ENCODE measurements around the gene MAD2L1.
A peak's percentile ranks its signal among the peaks of the same experiment; 100 is the strongest.
"Not testable (repeated sequence)": the region's sequence is repeated elsewhere in the genome, so short reads cannot be mapped to it uniquely, and the experiment has no call there.

Gene MAD2L1

GRCh38 chr4:120078216-120078615 lies 11.6 kb upstream of the MAD2L1 start:
- no peaks in the 10 kb centered on the region for H3K4me1 Mint-ChIP-seq (ENCODE audit: low read depth)
- no peaks in the 10 kb centered on the region for H3K9me3 Mint-ChIP-seq
- no peak for DNase-seq (ENCODE audit: low spot score)
- no peak overlapping the region for H3K27ac Mint-ChIP-seq
- no peak overlapping the region for H3K4me3 Mint-ChIP-seq
- no peaks in the 10 kb centered on the region for H3K36me3 Mint-ChIP-seq (ENCODE audit: low read depth)
- H3K27me3 Mint-ChIP-seq (ENCODE audit: low read depth): peaks cover 8% of the 10 kb centered on the region

DNA sequence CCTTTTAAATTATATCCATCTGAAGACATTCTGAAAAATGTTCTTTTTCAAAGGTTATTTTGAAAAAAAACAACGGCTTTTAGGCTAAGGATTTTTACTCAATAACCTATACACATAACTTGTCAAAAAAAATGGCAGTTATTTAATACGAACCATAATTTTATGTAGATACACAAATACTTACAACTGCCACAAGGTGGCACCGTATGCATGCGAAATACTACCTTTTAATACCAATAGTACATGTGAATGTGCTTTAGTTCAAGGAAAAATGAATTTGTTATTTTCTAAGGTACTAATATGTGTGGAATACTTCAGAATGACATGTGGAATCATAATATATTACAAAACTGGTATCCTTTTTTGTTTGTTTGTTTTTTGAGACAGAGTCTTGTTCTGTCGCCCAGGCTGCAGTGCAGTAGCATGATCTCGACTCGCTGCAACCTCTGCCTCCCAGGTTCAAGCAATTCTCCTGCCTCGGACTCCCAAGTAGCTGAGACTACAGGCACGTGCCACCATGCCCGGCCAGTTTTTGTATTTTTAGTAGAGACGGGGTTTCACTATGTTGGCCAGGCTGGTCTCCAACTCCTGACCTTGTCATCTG lies 4.6 kb upstream of the MAD2L1 start:
- Mint-ChIP-seq H3K4me1 (ENCODE audit: low read depth) (peaks cover 25% of the 10 kb centered on the region), H3K4me3 (no peak overlapping the region), H3K27me3 (ENCODE audit: low read depth) (peaks cover 2% of the 10 kb centered on the region), H3K27ac (no peak overlapping the region), H3K9me3 (no peaks in the 10 kb centered on the region), H3K36me3 (ENCODE audit: low read depth) (peaks cover 4% of the 10 kb centered on the region)
- DNase-seq (ENCODE audit: low spot score): peak; percentile 23

DNA sequence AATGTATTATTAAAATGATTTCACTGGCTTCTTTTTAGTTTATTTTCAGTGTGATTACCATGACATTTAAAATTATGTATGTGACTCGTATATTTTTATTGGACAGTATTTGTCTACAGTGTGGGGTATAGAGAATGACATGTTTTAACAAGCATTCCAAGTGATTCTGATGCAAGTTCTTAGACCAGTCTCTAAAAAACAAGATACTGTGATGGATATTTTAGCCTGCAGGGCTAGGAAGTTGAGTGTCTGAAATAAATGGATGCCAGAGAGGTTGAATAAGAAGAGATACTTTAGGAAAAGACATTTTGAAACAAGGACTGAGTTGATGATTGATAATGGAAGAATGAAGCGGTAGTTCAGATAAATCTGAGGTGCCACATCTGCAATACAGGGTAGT lies 3.5 kb upstream of the MAD2L1 start:
- H3K9me3 Mint-ChIP-seq: no peaks in the 10 kb centered on the region
- H3K27ac Mint-ChIP-seq: no peak overlapping the region
- DNase-seq (ENCODE audit: low spot score): no peak
- H3K36me3 Mint-ChIP-seq (ENCODE audit: low read depth): peaks cover 8% of the 10 kb centered on the region
- peaks cover 25% of the 10 kb centered on the region for H3K4me1 Mint-ChIP-seq (ENCODE audit: low read depth)
- no peaks in the 10 kb centered on the region for H3K27me3 Mint-ChIP-seq (ENCODE audit: low read depth)
- peak overlapping the region; percentile 1 for H3K4me3 Mint-ChIP-seq

DNA sequence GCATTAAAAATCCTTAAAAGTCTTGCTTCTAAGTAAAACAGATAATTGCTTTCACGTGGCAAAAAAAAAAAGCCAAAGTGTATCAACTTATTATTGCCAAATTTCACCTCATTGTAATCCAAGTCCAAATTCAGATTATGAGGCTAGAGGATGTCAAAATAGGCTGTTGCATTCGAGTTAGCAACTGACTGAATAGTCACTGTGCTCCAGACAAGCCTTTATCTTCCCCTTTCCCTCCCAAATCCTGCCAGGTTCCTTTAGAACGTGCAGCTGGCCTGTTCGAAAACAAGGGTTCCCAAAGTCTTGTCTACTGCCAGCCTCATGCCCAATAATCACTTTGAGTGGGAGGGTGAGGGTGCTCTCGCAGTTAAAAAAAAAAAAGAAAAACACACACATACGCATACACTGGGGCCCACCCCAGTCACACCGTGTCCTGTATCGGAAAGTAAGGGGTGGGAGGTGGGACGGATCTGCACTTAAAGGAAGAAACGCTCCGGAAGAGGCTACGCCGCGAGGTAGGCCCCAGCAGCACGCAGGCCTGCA lies 603 bp downstream of the MAD2L1 start:
- peak overlapping the region; percentile 99 for H3K27ac Mint-ChIP-seq
- H3K4me1 Mint-ChIP-seq (ENCODE audit: low read depth): peaks cover 50% of the 10 kb centered on the region
- DNase-seq (ENCODE audit: low spot score): no peak
- peak overlapping the region; percentile 96 for H3K4me3 Mint-ChIP-seq
- no peaks in the 10 kb centered on the region for H3K27me3 Mint-ChIP-seq (ENCODE audit: low read depth)
- H3K36me3 Mint-ChIP-seq (ENCODE audit: low read depth): peaks cover 34% of the 10 kb centered on the region
- no peaks in the 10 kb centered on the region for H3K9me3 Mint-ChIP-seq

DNA sequence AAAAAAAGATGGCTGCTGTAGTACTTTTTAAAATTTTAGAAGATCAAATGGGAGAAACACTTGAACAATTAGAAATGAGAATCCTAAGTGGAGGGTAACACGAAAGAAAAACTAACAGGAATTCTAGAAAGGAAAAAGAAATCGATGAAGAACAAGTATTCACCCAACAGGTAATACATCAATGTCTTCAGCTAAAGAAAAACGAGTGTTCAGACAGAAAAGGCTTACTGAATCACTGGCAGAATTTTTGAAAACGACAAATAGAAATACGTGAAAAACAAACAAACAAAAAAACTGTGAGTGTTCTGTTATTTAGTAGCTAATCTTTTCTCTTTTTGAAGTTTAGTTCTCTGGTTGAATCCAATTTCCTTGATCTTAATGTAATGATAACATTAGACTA lies 1.8 kb downstream of the MAD2L1 start:
- DNase-seq (ENCODE audit: low spot score): no peak
- Mint-ChIP-seq H3K4me3 (peak overlapping the region; percentile 96), H3K36me3 (ENCODE audit: low read depth) (peaks cover 43% of the 10 kb centered on the region), H3K27me3 (ENCODE audit: low read depth) (no peaks in the 10 kb centered on the region), H3K4me1 (ENCODE audit: low read depth) (peaks cover 53% of the 10 kb centered on the region), H3K9me3 (no peaks in the 10 kb centered on the region), H3K27ac (peak overlapping the region; percentile 66)

GRCh38 chr4:120063711-120064110 lies 2.9 kb downstream of the MAD2L1 start:
- not testable (repeated sequence) for DNase-seq (ENCODE audit: low spot score); H3K27me3 Mint-ChIP-seq (ENCODE audit: low read depth); H3K9me3 Mint-ChIP-seq
- Mint-ChIP-seq H3K4me1 (ENCODE audit: low read depth) (peaks cover 46% of the 10 kb centered on the region), H3K4me3 (peak overlapping the region; percentile 96), H3K36me3 (ENCODE audit: low read depth) (peaks cover 52% of the 10 kb centered on the region), H3K27ac (peak overlapping the region; percentile 58)

DNA sequence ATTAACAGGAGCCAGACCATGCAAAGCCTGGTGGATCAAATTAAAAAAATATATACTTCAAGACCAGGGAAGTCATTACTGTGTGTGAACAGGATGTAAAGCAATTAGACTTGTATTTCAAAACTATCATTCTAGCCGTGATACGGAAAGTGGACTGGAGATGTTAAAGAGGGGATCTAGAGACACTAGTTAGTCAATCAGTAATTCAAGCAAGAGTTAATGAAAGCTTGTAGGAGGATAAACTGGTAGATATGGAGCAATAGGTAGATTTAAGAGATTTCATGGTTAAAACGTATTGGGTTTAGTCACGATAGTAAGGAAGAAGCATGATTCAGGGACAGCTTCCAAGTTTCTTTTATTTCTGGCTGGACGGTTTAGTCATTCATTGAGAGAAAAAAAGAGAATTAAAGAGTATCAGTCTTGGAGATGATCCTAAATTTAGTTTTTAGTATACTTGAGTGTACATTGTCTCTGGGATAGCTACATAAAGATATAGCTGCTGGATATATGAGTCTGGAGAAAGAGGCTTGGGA lies 3.9 kb downstream of the MAD2L1 start:
- no peaks in the 10 kb centered on the region for H3K9me3 Mint-ChIP-seq
- no peak for DNase-seq (ENCODE audit: low spot score)
- peaks cover 36% of the 10 kb centered on the region for H3K4me1 Mint-ChIP-seq (ENCODE audit: low read depth)
- peak overlapping the region; percentile 96 for H3K4me3 Mint-ChIP-seq
- H3K27ac Mint-ChIP-seq: peak overlapping the region; percentile 58
- peaks cover 58% of the 10 kb centered on the region for H3K36me3 Mint-ChIP-seq (ENCODE audit: low read depth)
- no peaks in the 10 kb centered on the region for H3K27me3 Mint-ChIP-seq (ENCODE audit: low read depth)

DNA sequence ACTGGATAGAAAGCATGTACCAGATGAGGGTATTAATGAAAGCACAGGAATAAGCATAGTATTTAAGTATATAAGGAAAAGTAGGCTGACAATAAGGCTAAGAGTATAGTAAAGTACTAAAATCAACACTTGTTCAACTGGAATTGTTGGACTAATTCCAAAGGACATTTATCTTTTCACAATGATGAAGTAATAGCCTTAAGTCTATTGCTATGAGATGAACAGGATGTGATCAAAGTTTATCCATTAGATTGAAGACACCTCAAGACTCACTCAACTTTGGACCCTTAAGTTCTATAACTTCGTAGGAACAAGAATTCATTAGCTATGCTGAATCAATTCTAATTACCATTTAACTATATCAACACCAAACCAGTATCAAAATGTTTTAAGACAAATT lies 7.6 kb downstream of the MAD2L1 start:
- H3K36me3 Mint-ChIP-seq (ENCODE audit: low read depth): peaks cover 44% of the 10 kb centered on the region

DNA sequence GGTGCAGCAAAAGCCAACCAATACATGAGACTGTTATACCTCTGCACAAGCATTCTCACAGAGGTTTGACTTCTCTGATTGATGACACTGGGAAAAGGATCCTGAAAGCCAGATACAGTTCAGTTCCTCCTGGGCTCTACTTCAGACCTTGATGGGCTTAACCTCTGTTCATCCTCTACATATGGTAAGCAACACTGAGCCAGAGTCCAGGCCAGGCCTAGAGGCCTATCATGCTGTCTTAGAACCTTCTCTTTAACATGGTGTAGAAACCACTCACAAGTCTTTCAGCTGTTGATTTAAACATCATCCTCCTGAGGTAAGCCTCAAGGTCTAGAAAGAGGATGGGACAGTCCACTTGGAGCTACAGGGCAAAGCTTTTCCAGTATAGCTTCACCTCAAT lies 9.2 kb downstream of the MAD2L1 start:
- H3K27ac Mint-ChIP-seq: no peak overlapping the region
- DNase-seq (ENCODE audit: low spot score): no peak

More for the DNA sequence above, 7.6 kb downstream of the MAD2L1 start:
- H3K27me3 Mint-ChIP-seq (ENCODE audit: low read depth): no peaks in the 10 kb centered on the region
- peaks cover 27% of the 10 kb centered on the region for H3K4me1 Mint-ChIP-seq (ENCODE audit: low read depth)
- no peaks in the 10 kb centered on the region for H3K9me3 Mint-ChIP-seq
- H3K4me3 Mint-ChIP-seq: no peak overlapping the region
- no peak for DNase-seq (ENCODE audit: low spot score)
- H3K27ac Mint-ChIP-seq: no peak overlapping the region

DNA sequence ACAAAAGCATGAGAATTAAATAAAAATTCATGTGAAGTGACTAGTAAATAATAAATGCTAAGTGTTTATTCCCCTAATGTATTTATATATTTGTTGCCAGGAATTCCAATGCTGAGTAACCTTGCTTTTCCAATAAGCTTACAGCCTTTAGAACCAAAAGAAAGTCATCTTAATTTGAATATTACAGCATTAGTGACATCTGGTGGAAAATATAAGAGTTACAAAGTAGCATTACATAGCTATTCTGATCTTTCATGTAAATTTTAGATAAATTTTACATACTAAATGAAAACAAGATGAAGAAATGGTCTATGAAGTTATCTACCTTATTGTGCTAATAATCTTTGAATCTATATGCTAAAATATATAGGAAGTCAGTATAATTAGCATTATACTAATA lies 10.4 kb downstream of the MAD2L1 start:
- no peaks in the 10 kb centered on the region for H3K9me3 Mint-ChIP-seq
- peaks cover 10% of the 10 kb centered on the region for H3K4me1 Mint-ChIP-seq (ENCODE audit: low read depth)
- H3K36me3 Mint-ChIP-seq (ENCODE audit: low read depth): peaks cover 28% of the 10 kb centered on the region
- no peak overlapping the region for H3K4me3 Mint-ChIP-seq
- DNase-seq (ENCODE audit: low spot score): no peak
- no peak overlapping the region for H3K27ac Mint-ChIP-seq
- no peaks in the 10 kb centered on the region for H3K27me3 Mint-ChIP-seq (ENCODE audit: low read depth)

More for the DNA sequence above, 9.2 kb downstream of the MAD2L1 start:
- no peaks in the 10 kb centered on the region for H3K9me3 Mint-ChIP-seq
- peaks cover 34% of the 10 kb centered on the region for H3K36me3 Mint-ChIP-seq (ENCODE audit: low read depth)
- no peak overlapping the region for H3K4me3 Mint-ChIP-seq
- H3K27me3 Mint-ChIP-seq (ENCODE audit: low read depth): no peaks in the 10 kb centered on the region
- H3K4me1 Mint-ChIP-seq (ENCODE audit: low read depth): peaks cover 16% of the 10 kb centered on the region

- H3K4me1 Mint-ChIP-seq (ENCODE audit: low read depth): peaks cover 8% of the 10 kb centered on the region
- no peaks in the 10 kb centered on the region for H3K9me3 Mint-ChIP-seq
- DNase-seq (ENCODE audit: low spot score): no peak
- peaks cover 25% of the 10 kb centered on the region for H3K36me3 Mint-ChIP-seq (ENCODE audit: low read depth)
- no peaks in the 10 kb centered on the region for H3K27me3 Mint-ChIP-seq (ENCODE audit: low read depth)
- H3K27ac Mint-ChIP-seq: no peak overlapping the region
- no peak overlapping the region for H3K4me3 Mint-ChIP-seq
Observed at GRCh38 chr4:120055795-120056194, 10.9 kb downstream of the MAD2L1 start.

DNA sequence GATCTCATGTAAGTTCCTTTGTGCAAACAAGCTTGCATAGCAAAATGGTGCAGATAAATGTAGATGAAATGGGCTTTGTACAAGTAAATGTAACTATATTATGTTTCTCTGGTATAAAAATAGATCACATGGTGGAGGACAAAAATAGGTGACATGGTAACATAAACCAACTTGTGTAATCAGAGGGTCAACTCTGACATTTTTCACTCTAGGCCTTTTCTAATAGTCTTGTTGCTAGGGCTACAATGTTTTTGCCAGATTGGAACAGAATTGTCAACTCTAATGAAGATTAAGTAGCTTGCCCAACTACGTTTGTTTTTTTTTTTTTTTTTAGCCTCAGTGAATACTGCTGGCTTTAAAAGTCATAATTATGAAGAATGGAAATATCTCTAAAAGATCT lies 11.5 kb downstream of the MAD2L1 start:
- H3K36me3 Mint-ChIP-seq (ENCODE audit: low read depth): peaks cover 22% of the 10 kb centered on the region
- H3K27me3 Mint-ChIP-seq (ENCODE audit: low read depth): no peaks in the 10 kb centered on the region
- no peak overlapping the region for H3K27ac Mint-ChIP-seq
- H3K4me3 Mint-ChIP-seq: no peak overlapping the region
- H3K4me1 Mint-ChIP-seq (ENCODE audit: low read depth): peaks cover 6% of the 10 kb centered on the region
- no peaks in the 10 kb centered on the region for H3K9me3 Mint-ChIP-seq
- DNase-seq (ENCODE audit: low spot score): no peak

DNA sequence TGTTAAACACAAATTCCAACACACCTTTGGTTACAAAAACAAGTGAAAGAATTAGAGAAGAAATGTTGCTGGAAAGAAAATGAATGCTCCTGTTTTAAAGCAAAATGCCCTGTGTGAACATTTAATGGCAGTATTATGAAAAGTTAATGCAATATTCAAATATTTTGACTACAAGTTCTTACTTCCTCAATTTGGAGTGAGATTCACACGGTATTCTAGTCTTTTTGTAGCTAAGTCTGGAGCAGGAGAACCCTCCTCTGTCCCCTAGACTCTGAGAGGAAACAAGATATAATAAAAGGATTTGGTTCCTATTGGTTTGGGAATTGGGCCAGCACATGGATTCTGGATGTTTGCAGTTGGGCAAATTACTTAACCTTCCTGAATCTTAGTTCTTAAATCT lies 12.7 kb downstream of the MAD2L1 start:
- peaks cover 14% of the 10 kb centered on the region for H3K36me3 Mint-ChIP-seq (ENCODE audit: low read depth)
- no peaks in the 10 kb centered on the region for H3K27me3 Mint-ChIP-seq (ENCODE audit: low read depth)
- H3K27ac Mint-ChIP-seq: no peak overlapping the region
- no peaks in the 10 kb centered on the region for H3K9me3 Mint-ChIP-seq
- no peak for DNase-seq (ENCODE audit: low spot score)
- no peak overlapping the region for H3K4me3 Mint-ChIP-seq
- peaks cover 2% of the 10 kb centered on the region for H3K4me1 Mint-ChIP-seq (ENCODE audit: low read depth)

DNA sequence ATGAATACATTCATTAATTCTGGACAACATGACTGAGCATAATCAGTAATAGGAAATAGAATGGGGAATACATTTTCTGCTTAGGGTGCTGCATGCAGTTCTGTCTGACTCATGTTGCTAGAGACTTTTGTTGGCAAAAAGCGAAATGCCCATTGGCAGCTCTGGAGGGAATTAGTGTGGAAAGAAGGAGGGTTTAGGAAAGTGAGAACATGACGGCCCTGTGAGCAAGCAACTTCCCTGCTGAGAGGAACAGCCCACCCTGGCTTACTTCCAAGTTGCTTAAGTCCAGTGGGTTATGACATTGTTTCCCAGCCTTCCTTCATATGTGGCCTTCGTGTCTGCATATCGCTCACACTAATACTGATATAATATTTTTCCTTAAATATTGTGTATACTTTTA lies 13.8 kb downstream of the MAD2L1 start:
- DNase-seq (ENCODE audit: low spot score): no peak
- Mint-ChIP-seq H3K27me3 (ENCODE audit: low read depth) (no peaks in the 10 kb centered on the region), H3K27ac (no peak overlapping the region), H3K4me1 (ENCODE audit: low read depth) (peaks cover 2% of the 10 kb centered on the region), H3K36me3 (ENCODE audit: low read depth) (peaks cover 6% of the 10 kb centered on the region), H3K4me3 (no peak overlapping the region), H3K9me3 (no peaks in the 10 kb centered on the region)

- DNase-seq (ENCODE audit: low spot score): no peak
- Mint-ChIP-seq H3K27me3 (ENCODE audit: low read depth) (no peaks in the 10 kb centered on the region), H3K9me3 (no peaks in the 10 kb centered on the region), H3K36me3 (ENCODE audit: low read depth) (peaks cover 4% of the 10 kb centered on the region), H3K27ac (no peak overlapping the region), H3K4me1 (ENCODE audit: low read depth) (peaks cover 2% of the 10 kb centered on the region), H3K4me3 (no peak overlapping the region)
Observed at GRCh38 chr4:120051253-120051652, 15.4 kb downstream of the MAD2L1 start.
